ENCODE results near the gene TMEM169. TPM values are rescaled to one million over a fixed set of nuclear protein-coding genes. Genes with fewer than 3 reads are reported as not detected.

Gene TMEM169
- total and polyA plus RNA-seq, 9 of the 15 experiments (the other 6 are each of a cell fraction or from before 2014, with no cell fraction given), result 0.01 to 0.09 (median 0.04) TPM; not detected in 5

- TF ChIP-seq LCOR (CRISPR knock-in tag; IDR thresholded peaks at IDR 0.05) (peak; percentile 48; the same call in 1 of the 2 replicates), TCF3 (CRISPR knock-in tag; IDR thresholded peaks at IDR 0.05) (no peak), GABPB1 (CRISPR knock-in tag; IDR thresholded peaks at IDR 0.05) (peak; percentile 87), PHF20 (IDR thresholded peaks at IDR 0.05; ENCODE audit: partially characterized antibody) (peak; percentile 77), HES1 (IDR thresholded peaks at IDR 0.05; ENCODE audit: low read depth) (no peak), TAF7 (tag; IDR thresholded peaks at IDR 0.05) (peak; percentile 62; the same call in 1 of the 2 replicates), POLR2G (IDR thresholded peaks at IDR 0.05; ENCODE audit: low read depth, low read length) (peak; percentile 88), NKRF (IDR thresholded peaks at IDR 0.05; ENCODE audit: borderline replicate concordance) (peak; percentile 79), MAFK (IDR thresholded peaks at IDR 0.05; ENCODE audit: low read length) (no peak), ZEB2 (IDR thresholded peaks at IDR 0.05) (0 out of 2 replicates have a peak, but pooled peaks have one; percentile 25), ZNF511 (CRISPR knock-in tag; IDR thresholded peaks at IDR 0.05) (peak; percentile 52; the same call in 1 of the 2 replicates), ETV6 (IDR thresholded peaks at IDR 0.05; ENCODE audit: borderline replicate concordance in 1 of 2, low read depth in 2 of 2, low read length in 1 of 2) (peak; percentile 99), ETV6 (CRISPR knock-in tag; IDR thresholded peaks at IDR 0.05; ENCODE audit: borderline replicate concordance) (peak; percentile 77; the same call in 1 of the 2 replicates), MEIS2 (IDR thresholded peaks at IDR 0.05; ENCODE audit: partially characterized antibody) (peak; percentile 98), POLR3G (IDR thresholded peaks at IDR 0.05; ENCODE audit: extremely low read depth, insufficient read length, insufficient replicate concordance) (no peak), ZBTB1 (CRISPR knock-in tag; IDR thresholded peaks at IDR 0.05; ENCODE audit: borderline replicate concordance, low read depth) (0 out of 2 replicates have a peak, but pooled peaks have one; percentile 49), ELF2 (CRISPR knock-in tag; IDR thresholded peaks at IDR 0.05) (peak; percentile 44; the same call in 1 of the 2 replicates), ZFP1 (CRISPR knock-in tag; IDR thresholded peaks at IDR 0.05) (no peak), CEBPB (tag; IDR thresholded peaks at IDR 0.05) (peak; percentile 96), CEBPZ (IDR thresholded peaks at IDR 0.05; ENCODE audit: borderline replicate concordance, low read depth, low read length) (no peak), FUS (optimal IDR thresholded peaks at IDR 0.05; ENCODE audit: low read depth, low read length) (no peak)
Observed at GRCh38 chr2:216108967-216109921, 27.5 kb downstream of the TMEM169 start, which contains the start of gene XRCC5 (continued).

All from K562 (cell line).